A549 (cell line): ENCODE results near the gene XPR1. TPM values are rescaled to one million over a fixed set of nuclear protein-coding genes. Genes with fewer than 3 reads are reported as not detected.

ENCODE experiments used
- ATAC-seq, 2 experiments: fragments of 200-7000 bp in 1 of 2; fragments of >200 bp in 1 of 2; cut with Nextera tagmentation in 1 of 2; cut with Tn5 transposase in 1 of 2; 3 replicates each; pipeline versions ENCODE4 v1.8.0 to v1.9.1; 2018 to 2020; ENCODE audit warnings: mild to moderate bottlenecking in 1 of 2, moderate library complexity in 1 of 2
- CTCF ChIA-PET: fragments of 300-600 bp; sonication (Branson Sonifier 250); formaldehyde crosslinking; extraction: SDS; loops from one replicate; lab custom pipeline; 2021; ENCODE audit warnings: antibody characterized with exemption, inconsistent platforms; lab: Yijun Ruan, JAX
- POLR2A ChIA-PET: fragments of 350-600 bp; formaldehyde crosslinking; extraction: SDS; loops from one replicate; lab custom pipeline; 2021; ENCODE audit warnings: antibody characterized with exemption, inconsistent platforms; lab: Yijun Ruan, JAX
- DNase-seq, 2 experiments: peaks; one replicate each; pipeline versions ENCODE4 v3.0.0 to v3.0.0-alpha.2; 2011 to 2016; ENCODE audit warnings: low read depth in 1 of 2, low spot score in 1 of 2
- FAIRE-seq: peaks from 2 replicates; lab custom pipeline; 2011; peaks lifted over from hg19 to GRCh38; lab: Jason Lieb, UNC
- H3K27ac ChIP-seq, 2 experiments: fragments of >200 bp; sonication (Bioruptor Twin); formaldehyde crosslinking; 3 replicates each; pipeline ENCODE4 v1.5.1; 2016 to 2017
- H3K4me1 ChIP-seq: fragments of >200 bp; sonication (Bioruptor Twin); formaldehyde crosslinking; 3 replicates; pipeline ENCODE4 v1.6.1; 2016
- H3K4me2 ChIP-seq: fragments of >200 bp; sonication (Bioruptor Twin); formaldehyde crosslinking; 3 replicates; pipeline ENCODE4 v1.6.1; 2016
- H3K4me3 ChIP-seq: fragments of >200 bp; sonication (Bioruptor Twin); formaldehyde crosslinking; 3 replicates; pipeline ENCODE4 v1.5.1; 2016
- H3K9me3 ChIP-seq: fragments of >200 bp; sonication (Bioruptor Twin); formaldehyde crosslinking; 3 replicates; pipeline ENCODE4 v1.6.1; 2016
- CBX2 ChIP-seq: fragments of 200-600 bp; sonication (generic); IDR thresholded peaks from 2 replicates; pipeline ENCODE4 v1.6.1; 2016; ENCODE audit warnings: low read depth, mild to moderate bottlenecking, borderline replicate concordance
- CEBPB ChIP-seq, 2 experiments: fragments of >200 bp in 1 of 2; sonication (Bioruptor Twin) in 1 of 2; formaldehyde crosslinking in 1 of 2; IDR thresholded peaks; 2 replicates each; pipeline ENCODE4 v1.6.1; 2012 to 2016
- FOSL2 ChIP-seq, 2 experiments: fragments of 450-650 bp in 1 of 2; fragments of >200 bp in 1 of 2; sonication (Bioruptor Twin) in 1 of 2; formaldehyde crosslinking; IDR thresholded peaks; 2 replicates each; pipeline versions ENCODE4 v1.5.0 to v1.6.1; 2016 to 2020; ENCODE audit warnings: mild to moderate bottlenecking in 1 of 2, moderate library complexity in 1 of 2
- JUNB ChIP-seq: fragments of >200 bp; sonication (Bioruptor Twin); formaldehyde crosslinking; IDR thresholded peaks from 2 replicates; pipeline ENCODE4 v1.6.1; 2016
- MAFK ChIP-seq: fragments of 450-650 bp; IDR thresholded peaks from 2 replicates; pipeline ENCODE4 v1.6.1; 2014; ENCODE audit not compliant: partially characterized antibody
- PBX3 ChIP-seq: IDR thresholded peaks from 2 replicates; pipeline ENCODE4 v1.6.1; 2012
- RAD21 ChIP-seq, 2 experiments: fragments of >200 bp in 1 of 2; sonication (Bioruptor Twin) in 1 of 2; formaldehyde crosslinking in 1 of 2; IDR thresholded peaks in 1 of 2; conservative IDR thresholded peaks in 1 of 2; 2 replicates in 1 of 2; 3 replicates in 1 of 2; pipeline ENCODE4 v1.6.1; 2012 to 2018; ENCODE audit warnings: inconsistent platforms in 1 of 2
- WGBS: methylation state at CpG from one replicate; pipeline ENCODE4 v1.1.6; 2017; ENCODE audit errors: missing lambda C conversion rate; 5-methylcytosine and 5-hydroxymethylcytosine counted together
- polyA plus RNA-seq, 4 experiments: library from polyadenylated mRNA; depleted of rRNA in 3 of 4; stranded (reverse); fragments of >200 nt; fragmentation: RNase III in 1 of 4; extraction: RNeasy Plus Mini Kit Qiagen cat#74134 plus additional on column Dnase treatment in 1 of 4; gene quantifications; 2 replicates in 3 of 4; 3 replicates in 1 of 4; pipeline ENCODE4 v1.2.3, GENCODE V29; 2011 to 2017
- TF ChIP-seq, protein P1 (sequence below): IDR thresholded peaks from 2 replicates; pipeline ENCODE4 v1.6.1; 2012; ENCODE audit warnings: low read depth, borderline replicate concordance
- TF ChIP-seq, protein P2 (sequence below): fragments of 200-600 bp; sonication (generic); IDR thresholded peaks from 2 replicates; pipeline ENCODE4 v1.6.1; 2016; ENCODE audit warnings: antibody characterized with exemption, mild to moderate bottlenecking, moderate library complexity
- TF ChIP-seq, protein P3 (sequence below): fragments of >200 bp; sonication (Bioruptor Twin); formaldehyde crosslinking; IDR thresholded peaks from 2 replicates; pipeline ENCODE4 v1.6.1; 2016

Gene XPR1
- polyA plus RNA-seq, 2 of the 4 experiments (the other 2 are of a cell fraction) = 37.5 to 86.1 TPM

GRCh38 chr1:180769889-180770288 is 138.1 kb downstream of the XPR1 start:
- Histone ChIP-seq H3K4me2 (no peak overlapping the region), H3K4me1 (peaks cover 11% of the 10 kb centered on the region; the same call in 2 of the 3 replicates), H3K27ac (no peak overlapping the region), H3K4me3 (no peak overlapping the region), H3K9me3 (no peaks in the 10 kb centered on the region)
- POLR2A ChIA-PET = no interaction called here
- no peak for DNase-seq
- ATAC-seq = no peak
- no peak for FAIRE-seq
- CTCF ChIA-PET = no interaction called here
- TF ChIP-seq RAD21 (conservative IDR thresholded peaks at IDR 0.05 in 1 of 2, IDR thresholded peaks at IDR 0.05 in 1 of 2) (no peak), CBX2 (no peak), MAFK (peak; percentile 90), PBX3 (no peak)
- TF ChIP-seq, protein P1, sequence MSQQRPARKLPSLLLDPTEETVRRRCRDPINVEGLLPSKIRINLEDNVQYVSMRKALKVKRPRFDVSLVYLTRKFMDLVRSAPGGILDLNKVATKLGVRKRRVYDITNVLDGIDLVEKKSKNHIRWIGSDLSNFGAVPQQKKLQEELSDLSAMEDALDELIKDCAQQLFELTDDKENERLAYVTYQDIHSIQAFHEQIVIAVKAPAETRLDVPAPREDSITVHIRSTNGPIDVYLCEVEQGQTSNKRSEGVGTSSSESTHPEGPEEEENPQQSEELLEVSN = no peak

DNA sequence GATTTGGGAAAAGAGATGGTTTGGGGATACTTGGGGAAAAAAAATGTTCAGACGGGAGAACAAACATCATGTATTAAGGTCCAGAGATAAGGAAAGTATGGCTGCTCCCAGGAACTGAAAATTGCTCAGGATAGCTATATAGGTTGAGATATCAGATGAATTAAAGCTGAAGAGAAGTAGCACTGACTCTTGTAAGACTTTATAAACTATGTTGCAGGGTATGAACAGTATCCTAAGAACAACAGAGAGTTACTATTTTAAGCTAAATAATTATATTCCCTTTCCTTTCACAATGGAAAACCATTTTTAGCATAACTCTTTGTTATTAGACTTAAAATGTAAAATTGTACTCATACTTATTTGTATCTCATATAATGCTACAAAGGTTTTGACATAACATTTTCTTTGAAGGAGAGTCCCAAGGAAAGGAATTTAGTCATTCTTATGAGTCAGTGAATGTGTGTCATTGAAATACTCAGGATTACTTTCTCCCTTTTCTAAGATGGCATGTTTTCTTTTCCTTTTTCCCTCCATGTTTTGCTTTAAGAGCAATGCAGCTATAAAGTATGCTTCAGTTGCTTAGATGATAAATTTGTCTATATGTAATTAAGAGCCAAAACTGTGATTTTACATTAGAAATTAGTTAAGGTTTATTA is 141.5 kb downstream of the XPR1 start:
- H3K27ac ChIP-seq = no peak overlapping the region
- no peak overlapping the region for H3K4me3 ChIP-seq
- H3K4me2 ChIP-seq = no peak overlapping the region
- FAIRE-seq (peak; percentile 7), ATAC-seq (peak; percentile 57 to 71; a peak in 4 of 6 replicates), DNase-seq (peak in 1 of 2 experiments; percentile 15)
- no peaks in the 10 kb centered on the region for H3K9me3 ChIP-seq
- CTCF ChIA-PET = interaction anchor here (1.0 kb wide), 1 partner anchor 15 kb away, joined by 3 read pairs; no protein-coding TSS in a partner anchor
- H3K4me1 ChIP-seq = peaks cover 11% of the 10 kb centered on the region; the same call in 2 of the 3 replicates
- 85% methylated on average over 1 of the region's 1 CpG for WGBS
- TF ChIP-seq FOSL2 (IDR thresholded peaks at IDR 0.05) (peak; percentile 13; the same call in 1 of the 2 replicates), FOSL2 (CRISPR knock-in tag; IDR thresholded peaks at IDR 0.05) (peak; percentile 43; the same call in 1 of the 2 replicates), JUNB (0 out of 2 replicates have a peak, but pooled peaks have one; percentile 16)
- TF ChIP-seq, protein P2, sequence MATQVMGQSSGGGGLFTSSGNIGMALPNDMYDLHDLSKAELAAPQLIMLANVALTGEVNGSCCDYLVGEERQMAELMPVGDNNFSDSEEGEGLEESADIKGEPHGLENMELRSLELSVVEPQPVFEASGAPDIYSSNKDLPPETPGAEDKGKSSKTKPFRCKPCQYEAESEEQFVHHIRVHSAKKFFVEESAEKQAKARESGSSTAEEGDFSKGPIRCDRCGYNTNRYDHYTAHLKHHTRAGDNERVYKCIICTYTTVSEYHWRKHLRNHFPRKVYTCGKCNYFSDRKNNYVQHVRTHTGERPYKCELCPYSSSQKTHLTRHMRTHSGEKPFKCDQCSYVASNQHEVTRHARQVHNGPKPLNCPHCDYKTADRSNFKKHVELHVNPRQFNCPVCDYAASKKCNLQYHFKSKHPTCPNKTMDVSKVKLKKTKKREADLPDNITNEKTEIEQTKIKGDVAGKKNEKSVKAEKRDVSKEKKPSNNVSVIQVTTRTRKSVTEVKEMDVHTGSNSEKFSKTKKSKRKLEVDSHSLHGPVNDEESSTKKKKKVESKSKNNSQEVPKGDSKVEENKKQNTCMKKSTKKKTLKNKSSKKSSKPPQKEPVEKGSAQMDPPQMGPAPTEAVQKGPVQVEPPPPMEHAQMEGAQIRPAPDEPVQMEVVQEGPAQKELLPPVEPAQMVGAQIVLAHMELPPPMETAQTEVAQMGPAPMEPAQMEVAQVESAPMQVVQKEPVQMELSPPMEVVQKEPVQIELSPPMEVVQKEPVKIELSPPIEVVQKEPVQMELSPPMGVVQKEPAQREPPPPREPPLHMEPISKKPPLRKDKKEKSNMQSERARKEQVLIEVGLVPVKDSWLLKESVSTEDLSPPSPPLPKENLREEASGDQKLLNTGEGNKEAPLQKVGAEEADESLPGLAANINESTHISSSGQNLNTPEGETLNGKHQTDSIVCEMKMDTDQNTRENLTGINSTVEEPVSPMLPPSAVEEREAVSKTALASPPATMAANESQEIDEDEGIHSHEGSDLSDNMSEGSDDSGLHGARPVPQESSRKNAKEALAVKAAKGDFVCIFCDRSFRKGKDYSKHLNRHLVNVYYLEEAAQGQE = no peak
- POLR2A ChIA-PET = no interaction called here

- H3K27ac ChIP-seq = no peak overlapping the region
- CTCF ChIA-PET = no interaction called here
- H3K4me2 ChIP-seq = no peak overlapping the region
- 91% methylated on average over 2 of the region's 2 CpGs for WGBS
- no peaks in the 10 kb centered on the region for H3K9me3 ChIP-seq
- TF ChIP-seq CEBPB (IDR thresholded peaks at IDR 0.05) = peak; percentile 44 to 71; a peak in 3 of 4 replicates
- TF ChIP-seq, protein P3, sequence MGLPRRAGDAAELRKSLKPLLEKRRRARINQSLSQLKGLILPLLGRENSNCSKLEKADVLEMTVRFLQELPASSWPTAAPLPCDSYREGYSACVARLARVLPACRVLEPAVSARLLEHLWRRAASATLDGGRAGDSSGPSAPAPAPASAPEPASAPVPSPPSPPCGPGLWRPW = no peak
- TF ChIP-seq, all 56 proteins: peak for 1
- ATAC-seq = no peak
- no peak for FAIRE-seq
- DNase-seq = no peak
- POLR2A ChIA-PET = no interaction called here
- Histone ChIP-seq H3K4me1 (peaks cover 11% of the 10 kb centered on the region; the same call in 2 of the 3 replicates), H3K4me3 (no peak overlapping the region)
Measured at GRCh38 chr1:180775801-180776200, 144.0 kb downstream of the XPR1 start.
